HG02759 (cell line): ENCODE measurements around the gene OPRM1.

Experiments
- ATAC-seq: cut with Tn5 transposase; IDR thresholded peaks from one replicate; pipeline ENCODE4 v1.9.1; 2021; ENCODE audit warnings: mild to moderate bottlenecking, moderate library complexity; ENCODE audit not compliant: unreplicated experiment

OPRM1 gene

DNA sequence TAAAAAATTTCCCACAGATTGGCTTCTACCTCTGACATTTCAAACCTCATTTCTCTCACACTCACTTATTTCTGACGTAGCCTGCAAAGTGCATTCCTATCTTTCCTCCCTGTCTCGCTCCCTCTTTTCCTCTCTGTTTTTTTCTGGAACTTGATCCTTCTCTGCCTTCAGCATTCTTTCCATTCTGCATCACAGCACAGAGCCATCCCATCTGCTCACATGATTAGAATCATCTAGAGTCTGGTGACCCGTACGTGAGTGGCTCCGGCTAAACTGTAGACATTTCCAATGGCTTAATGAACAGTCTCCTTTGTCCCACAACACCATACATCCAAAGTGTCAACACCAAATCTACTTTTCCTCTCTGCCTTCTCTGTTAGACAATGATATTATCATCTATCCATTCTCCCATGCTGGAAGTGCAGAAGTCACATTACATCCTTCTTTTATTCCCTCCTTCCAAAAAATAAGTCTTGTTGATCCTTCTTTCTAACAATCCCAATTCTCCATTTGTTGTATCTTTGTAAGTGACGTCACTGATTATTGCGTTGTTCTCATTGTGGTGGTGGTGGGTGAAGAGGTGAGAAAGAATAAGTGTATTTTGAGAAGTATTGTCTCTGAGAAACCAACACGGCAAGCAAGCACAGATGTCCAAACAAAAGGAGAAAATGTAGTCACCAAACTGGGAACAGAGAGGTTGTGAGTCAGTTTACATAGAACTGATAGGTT lies 41.6 kb downstream of the OPRM1 start:
- no peak for ATAC-seq

DNA sequence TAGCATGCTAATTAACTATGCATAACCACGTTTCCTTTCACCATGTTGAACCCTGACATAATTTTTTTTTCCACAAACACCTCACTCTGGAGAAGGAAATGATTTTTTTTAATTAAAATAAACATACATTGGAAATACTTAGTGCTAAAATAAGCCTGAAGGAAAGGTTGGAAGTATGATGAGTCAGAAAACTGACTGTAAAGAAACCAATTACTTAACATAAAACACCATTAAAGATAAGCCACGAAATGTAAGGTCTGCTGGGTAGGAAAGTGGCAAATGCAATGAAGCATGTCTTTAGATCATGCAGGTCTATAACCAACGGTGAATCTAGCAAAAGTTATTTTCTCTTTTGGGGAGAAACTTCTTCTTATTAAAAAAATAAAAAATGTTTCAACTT lies 47.5 kb downstream of the OPRM1 start:
- ATAC-seq, result no peak

DNA sequence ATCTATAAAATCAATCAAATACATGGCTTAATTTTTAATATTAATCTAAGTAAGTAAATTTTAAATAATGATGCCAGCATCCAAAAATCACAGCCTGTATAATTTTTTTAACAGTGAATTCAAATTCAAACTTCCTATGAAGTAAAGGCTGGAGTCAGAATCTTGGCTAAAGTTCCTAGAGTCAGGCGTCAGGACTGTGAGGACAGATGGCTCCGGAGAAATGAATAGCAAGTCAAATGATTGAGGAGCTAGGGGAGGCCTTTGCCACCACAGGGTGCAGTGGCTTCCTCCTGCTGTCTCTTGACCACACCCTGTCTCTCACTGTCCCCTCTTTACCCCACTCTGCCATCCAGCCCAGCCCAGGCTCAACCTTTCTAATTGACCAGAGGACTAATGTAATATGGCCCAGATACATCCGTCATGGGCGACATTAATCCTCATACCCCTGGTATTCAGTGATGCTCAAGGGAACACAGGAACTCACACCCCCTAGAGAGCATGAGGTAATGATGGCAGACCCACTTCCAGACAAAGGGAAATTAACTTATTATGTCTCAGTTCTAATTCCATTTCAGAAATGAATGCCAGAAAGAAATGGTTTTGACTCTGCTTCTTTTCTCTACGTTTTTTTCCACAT lies 53.4 kb downstream of the OPRM1 start:
- no peak for ATAC-seq

DNA sequence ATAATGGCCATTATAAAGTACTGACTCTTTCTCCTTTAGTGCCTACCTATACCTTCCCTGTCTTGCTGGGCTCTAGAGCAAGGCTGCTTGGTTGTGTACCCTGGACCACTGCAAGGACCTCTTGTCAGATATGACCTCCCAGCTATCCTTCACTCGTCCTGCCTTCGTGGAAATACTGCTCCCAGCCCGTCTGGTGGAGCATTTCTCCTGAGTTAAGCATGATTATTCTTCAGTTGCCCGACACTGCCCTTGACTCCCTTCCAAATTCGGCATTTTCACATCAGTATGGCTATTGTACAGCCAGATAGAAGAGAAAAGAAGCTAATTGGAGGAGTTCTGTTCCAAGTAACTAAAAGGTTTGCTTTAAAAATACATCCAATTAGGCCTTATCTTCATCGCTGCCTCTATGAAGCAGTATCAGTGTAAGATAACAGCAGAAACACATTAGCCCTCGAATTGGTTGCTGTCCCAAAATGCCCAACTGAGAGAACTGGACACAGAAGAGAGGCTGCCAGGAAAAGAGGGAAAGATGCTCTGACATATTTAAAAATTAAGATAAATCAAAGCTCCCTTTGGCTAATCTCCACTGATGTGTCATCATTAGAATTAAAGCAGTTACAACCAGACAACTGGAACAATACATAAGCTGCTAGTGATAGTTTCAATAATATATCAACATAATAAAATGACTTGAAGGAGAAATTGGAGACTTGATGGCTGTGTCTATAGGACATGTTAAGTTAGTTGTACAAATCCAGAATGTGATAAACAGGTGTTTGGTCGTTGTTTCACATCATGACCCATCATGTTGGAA lies 54.4 kb downstream of the OPRM1 start:
- no peak for ATAC-seq

DNA sequence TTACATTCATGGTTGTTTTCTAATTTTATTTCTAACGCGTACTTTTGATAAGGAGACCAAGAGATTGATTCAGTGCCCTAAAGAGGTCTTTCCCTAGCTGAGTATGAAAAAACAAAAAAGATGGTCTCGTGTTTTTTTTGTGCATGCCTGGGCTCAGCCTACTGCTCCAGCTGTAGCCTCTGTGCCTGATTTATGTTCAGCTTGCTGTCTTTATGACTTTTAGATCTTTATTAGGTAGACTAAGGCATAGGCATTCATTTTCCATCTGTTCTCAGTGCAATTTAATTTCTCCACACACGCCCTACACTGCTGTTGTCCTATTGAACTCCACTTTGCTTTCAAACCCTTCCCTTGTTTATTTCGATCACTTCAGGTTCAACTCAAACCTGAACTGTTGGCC lies 56.5 kb downstream of the OPRM1 start:
- ATAC-seq, result no peak

DNA sequence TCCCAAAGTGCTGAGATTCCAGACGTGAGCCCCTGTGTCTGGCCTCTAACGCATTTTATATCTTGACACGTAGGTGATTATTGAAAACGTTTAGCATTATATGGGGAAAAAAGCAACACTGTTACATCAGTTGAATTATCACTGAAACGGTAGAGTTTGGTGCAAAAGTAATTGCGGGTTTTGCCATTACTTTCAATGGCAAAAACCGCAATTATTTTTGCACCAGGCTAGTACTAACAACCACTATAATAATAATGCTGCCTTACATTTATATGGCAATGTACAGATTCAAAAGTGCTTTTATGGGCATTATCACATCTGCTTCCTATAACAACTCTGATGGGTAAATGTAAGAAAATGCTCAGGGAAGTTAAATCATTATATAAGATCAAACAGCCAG lies 57.3 kb downstream of the OPRM1 start:
- ATAC-seq, result no peak

DNA sequence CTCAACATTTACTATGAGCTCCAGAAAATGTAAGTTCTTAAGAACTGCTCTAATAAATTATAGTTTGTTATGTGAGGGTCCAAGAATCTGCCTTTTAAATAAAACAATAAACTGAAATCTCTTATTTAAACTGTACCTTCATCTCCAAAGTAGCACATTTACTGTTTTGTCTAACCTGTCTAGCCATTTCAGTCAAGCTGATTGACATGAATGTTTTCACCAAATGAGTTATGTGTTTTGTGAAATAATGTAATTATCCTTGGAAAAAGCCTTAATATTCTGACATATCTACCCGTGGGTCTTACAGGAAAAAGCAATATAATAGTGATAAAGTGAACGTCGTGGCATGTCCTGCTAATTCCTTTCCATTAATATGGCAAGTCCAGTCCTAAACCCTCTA lies 57.8 kb downstream of the OPRM1 start:
- ATAC-seq, result no peak

DNA sequence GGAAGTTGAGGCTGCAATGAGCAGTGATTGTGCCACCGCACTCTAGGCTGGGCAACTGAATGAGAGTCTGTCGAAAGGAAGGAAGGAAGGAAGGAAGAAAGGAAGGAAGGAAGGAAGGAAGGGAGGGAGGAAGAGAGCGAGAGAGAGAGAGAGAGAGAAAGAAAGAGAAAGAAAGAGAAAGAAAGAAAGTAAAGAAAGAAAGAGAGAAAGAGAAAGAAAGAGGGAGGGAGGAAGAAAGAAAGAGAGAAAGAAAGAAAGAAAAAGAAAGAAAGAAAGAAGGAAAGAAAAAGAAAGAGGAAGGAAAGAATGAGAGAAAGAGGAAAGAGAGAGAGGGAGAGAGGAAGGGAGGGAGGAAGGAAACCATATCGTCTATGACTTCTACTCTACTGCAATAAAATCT lies 60.2 kb downstream of the OPRM1 start:
- ATAC-seq, result no peak

DNA sequence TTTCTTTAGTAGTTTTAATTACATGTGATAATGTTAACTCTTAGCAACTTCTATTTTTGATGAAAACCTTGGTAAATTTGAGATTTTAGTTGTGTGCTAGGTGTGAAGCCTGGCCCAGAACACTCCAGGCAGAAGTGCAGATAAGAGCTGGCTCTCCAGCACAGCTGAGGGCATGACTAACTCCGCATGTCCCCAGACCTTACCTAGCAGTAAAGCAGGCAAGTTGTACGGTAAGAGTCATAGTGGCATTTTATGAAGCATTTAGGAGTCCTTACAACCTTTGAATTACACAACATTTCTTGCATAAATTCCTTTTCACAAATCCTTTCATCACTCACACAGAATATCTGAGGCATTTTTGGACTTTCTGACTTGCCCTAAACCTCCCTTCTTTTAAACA lies 67.2 kb downstream of the OPRM1 start:
- ATAC-seq, result no peak

DNA sequence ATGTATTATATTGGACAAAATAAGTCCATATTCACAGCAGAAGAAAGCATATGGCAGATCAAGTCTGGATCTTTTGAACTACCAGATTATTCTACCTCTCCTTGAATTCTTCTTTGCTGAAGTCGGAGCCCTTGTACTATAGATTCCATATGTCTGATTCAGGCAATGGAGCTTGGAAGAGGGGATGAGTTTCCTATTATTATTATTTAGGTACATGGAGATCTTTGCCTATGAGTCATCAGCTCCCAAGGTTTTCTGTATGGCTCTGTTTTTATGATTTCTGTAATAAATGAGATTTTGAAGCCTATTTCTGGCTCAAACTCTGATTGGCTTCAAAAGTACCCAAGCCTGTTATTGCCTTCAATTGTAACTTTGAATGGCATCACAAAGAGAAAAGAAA lies 72.0 kb downstream of the OPRM1 start:
- no peak for ATAC-seq

DNA sequence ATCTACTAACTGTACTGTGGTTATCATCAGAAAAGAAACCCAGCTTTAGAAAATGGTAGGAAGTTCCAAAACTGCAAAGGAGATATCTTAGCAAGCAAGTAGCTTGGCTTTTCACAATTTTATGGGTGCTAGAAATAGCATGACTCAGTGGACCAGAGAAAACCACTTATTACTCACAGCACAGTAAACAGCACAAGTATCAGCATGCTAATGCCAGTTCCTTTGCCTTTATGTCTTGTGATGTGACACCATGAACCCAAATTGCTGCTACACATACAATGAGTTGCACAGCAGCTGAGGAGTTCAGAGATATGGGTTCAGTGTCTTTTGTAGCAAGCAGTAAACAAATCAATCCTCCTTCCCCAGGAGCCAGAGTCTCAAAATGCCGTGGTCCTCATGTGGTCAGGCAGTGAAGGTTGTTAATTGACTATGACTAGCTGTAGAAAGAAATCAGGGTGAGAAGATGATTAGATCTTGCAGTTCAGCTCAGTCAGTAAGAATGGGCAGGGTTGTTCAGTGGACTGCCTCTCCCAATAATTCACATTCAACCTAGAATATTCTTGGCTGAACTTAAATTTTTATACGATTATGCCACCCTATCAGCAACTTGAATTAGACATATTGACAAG lies 73.3 kb downstream of the OPRM1 start:
- no peak for ATAC-seq

DNA sequence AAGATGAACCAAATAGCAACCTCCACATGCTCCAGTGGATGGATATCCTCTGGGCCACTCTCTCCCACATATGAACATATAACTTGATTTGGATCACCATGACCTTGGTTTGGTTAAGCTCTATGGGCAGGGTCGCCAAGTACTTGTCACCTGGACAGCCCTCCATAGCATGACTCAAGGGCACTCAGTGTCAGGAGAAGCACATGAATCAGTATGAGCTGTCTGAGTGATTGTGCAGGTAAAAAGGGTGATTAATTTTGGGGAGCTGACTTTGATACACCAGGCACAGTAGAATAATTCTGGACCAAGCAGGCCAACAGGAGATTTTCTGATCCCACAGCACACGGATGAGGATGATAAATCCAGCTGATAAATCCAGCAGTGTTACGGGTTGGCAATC lies 74.4 kb downstream of the OPRM1 start:
- ATAC-seq, result no peak

DNA sequence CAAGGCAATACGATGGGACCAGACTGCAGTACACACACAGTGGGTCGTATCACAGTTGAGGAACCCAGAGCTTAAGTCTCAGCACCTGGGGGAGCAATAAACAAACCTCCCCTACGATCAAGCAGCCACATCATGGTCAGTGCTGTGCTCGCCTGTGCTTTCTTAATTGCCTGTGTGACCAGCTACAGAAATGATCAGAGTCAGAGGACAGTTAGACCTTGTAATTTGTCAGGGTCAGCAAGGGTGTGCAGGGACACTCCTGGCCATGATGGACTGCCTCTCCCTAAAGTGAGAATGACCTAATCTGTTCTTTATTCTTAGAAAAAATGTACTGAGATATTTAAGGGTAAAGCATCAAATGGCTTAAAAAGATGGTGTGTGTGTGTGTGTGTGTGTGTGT lies 78.4 kb downstream of the OPRM1 start:
- ATAC-seq, result no peak

DNA sequence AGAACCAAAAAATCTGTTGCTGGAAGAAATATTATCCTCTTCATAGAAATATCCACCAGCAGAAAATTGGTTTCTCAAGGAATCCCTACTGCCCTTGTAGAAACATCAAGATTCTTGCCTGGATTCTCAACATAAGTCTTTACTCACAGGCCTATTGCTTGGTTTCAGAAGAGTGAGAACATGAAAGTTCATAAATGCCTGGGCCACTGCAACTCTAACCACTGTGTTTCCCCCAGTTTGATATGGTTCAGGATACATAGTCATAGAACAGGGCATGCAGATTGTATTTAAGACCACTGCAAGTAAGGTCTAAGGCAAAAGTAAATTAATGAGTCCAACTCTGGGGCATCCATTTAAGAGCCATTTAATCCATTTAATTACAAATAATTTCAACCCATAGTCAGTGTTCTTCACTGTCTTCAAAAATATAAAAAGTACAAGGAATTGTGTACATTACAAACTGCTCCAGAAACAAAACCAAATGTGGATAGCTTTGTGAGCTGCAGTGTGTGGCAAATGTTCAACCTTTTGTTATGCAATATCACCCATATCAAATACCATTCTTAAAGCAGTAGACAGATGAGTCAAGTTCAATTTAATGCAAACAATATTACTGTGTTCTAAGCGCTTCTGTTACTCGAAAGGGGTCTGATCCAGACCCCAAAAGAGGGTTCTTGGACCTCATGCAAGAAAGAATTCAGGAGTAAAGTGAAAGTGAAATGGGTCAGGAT lies 83.3 kb downstream of the OPRM1 start:
- no peak for ATAC-seq

DNA sequence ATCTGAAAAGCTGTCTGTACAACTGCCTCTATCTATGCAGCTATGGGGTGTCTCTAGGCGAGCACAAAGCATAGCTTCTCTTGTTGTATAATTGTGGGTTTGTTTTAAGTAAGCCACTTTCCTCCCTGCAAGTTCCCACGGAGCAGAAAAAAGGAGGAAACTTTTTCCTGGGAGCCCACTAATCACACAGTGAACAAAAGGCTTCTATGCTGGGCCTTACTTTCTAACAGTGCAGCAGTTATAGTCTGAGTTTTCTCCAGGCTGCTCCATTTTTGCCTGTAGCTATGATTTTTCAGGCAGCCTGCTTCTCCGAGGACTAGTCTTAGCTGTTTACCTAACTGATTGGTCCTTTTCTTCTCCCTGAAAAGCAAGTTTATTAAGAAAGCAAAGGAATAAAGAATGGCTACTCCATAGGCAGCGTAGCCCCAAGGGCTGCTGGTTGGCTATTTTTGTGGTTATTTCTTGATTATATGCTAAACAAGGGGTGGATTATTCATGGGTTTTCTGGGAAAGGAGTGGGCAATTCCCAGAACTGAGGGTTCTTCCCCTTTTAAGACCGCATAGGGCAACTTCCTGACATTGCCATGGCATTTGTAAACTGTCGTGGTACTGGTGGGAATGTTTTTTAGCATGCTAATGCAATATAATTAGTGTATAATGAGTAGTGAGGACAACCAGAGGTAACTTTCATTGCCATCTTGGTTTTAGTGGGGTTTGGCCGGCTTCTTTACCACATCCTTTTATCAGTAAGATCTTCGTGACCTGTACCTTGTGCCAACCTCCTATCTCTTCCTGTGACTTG lies 84.3 kb downstream of the OPRM1 start:
- no peak for ATAC-seq

DNA sequence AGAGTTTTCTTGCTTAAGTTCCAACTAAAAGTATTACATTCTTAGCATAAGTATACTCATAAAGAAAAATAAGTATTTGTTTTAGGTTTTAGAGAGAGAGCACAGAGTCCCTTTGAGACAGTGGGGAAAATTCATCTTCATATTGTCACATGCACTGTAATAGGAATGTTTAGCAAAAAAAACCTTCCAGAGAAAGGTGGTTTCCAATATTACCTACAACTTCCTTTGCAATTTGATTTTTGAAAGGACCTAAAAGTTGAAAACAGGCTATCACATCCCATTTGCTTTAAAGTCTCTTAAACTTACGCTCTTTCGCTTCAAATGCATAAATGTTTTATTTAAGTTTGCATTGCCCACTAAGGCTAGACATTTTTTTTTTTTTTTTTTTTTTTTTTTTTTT lies 86.4 kb downstream of the OPRM1 start:
- ATAC-seq, result no peak

DNA sequence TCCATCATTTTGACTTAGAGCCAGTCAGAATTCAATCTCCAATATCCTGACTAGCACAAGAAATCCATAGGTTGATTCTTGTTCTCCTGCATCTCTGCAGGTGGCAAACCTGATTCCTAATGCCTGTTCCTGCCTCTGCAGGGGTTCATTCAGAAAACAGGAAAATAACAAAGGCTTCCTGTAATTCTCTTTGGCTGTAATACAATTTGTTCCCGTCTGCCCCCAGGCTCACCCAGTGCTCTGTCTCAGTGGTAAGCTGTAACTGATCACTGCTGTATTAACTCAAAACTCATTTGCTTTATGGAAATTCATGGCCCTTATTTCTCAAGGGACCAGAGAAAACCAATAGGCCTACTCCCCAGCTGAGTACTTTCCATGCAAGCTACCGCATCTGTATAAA lies 88.6 kb downstream of the OPRM1 start:
- ATAC-seq, result no peak

DNA sequence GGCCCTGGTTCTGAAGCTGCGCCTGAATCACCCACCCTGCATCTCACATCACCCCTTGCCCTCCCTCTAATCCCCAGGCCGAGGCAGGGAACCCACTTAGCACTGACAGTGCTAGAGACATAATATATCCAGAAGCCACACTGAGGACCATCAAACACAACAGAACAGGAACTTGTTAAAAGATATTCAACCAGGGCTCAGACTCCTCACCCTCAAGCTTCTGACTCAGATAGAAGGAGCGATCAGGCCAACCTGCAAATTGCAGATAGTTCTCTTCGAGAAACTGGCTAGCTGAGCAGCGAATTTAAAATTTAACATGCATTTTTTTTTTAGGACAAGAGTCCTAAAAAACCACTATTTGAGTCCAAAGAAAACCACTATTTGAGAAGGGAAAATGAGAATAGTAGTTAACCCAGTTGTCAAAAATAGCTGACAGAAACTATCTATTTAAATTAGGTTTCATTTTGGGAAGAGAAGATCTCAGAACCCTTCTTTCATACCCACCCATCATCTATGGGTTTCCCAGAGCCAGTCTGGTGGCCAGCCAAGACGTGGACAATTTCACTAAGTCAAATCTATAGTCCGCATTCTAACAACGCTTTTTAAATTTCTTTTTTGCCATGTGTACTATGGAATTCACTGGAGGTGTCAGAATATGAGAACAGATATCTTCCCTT lies 95.6 kb downstream of the OPRM1 start:
- no peak for ATAC-seq

DNA sequence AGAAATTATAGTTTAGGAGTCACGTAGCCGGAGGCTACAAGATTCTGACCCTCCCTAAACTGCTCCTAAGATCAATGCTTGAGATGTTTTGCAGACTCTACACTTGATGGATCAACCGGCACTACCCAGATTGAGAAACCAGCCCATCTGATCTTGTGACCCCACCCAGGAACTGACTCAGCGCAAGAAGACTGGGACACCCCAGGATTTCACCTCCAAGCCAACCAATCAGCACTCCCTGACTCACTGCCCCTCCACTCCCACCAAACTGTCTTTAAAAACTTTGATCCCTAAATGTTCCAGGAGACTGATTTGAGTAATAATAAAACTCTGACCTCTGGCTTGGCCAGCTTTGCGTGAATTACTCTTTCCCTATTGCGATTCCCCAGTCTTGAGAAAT lies 99.8 kb downstream of the OPRM1 start:
- ATAC-seq, result no peak

DNA sequence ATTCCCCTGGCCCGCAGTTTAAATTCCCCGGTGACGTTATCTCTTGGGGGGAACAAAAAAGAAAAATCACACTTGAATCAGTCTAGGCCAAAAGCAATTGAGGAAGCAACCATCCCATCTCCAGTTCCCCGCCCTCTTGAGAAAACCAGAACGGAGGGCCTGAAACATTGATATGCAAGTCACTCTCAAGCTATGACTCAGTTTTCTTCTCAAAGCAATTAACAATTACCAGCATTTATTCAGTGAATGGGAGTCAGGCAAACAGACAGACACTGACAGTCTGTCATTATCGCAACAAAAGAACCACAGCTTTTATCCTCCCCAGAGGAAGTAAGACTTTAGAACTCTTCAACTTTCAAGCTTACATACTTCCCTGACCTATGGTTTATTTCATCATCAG lies 100.9 kb downstream of the OPRM1 start:
- ATAC-seq, result no peak
